Skeletal muscle tissue (tissue), 4 donors: ENCODE data around the gene TUBA1B. TPM values are rescaled to one million over a fixed set of nuclear protein-coding genes. Genes with fewer than 3 reads are reported as not detected.
A peak's percentile ranks its signal among the peaks of the same experiment; 100 is the strongest.

ENCODE experiments used
- H3K27ac ChIP-seq: one replicate; pipeline ENCODE4 v1.7.0; 2013; ENCODE audit warnings: mild to moderate bottlenecking, low read depth, low read length, inconsistent platforms
- H3K27me3 ChIP-seq, 3 donors: one replicate each; pipeline ENCODE4 v1.7.0; 2013; ENCODE audit warnings: low read length in 3 of 3; ENCODE audit not compliant: control insufficient read depth in 3 of 3, insufficient read depth in 3 of 3
- H3K36me3 ChIP-seq, 3 donors: one replicate each; pipeline ENCODE4 v1.7.0; 2013; ENCODE audit warnings: low read length in 3 of 3; ENCODE audit not compliant: control insufficient read depth in 3 of 3, insufficient read depth in 3 of 3
- H3K4me1 ChIP-seq, 3 donors: one replicate each; pipeline ENCODE4 v1.7.0; 2013; ENCODE audit warnings: low read length in 3 of 3, mild to moderate bottlenecking in 3 of 3; ENCODE audit not compliant: control insufficient read depth in 3 of 3, insufficient read depth in 3 of 3
- H3K4me3 ChIP-seq, 3 donors: one replicate each; pipeline ENCODE4 v1.7.0; 2013; ENCODE audit warnings: low read length in 3 of 3
- H3K9ac ChIP-seq, 3 donors: one replicate each; pipeline ENCODE4 v1.7.0; 2013; ENCODE audit warnings: low read length in 3 of 3, mild to moderate bottlenecking in 3 of 3, moderate library complexity in 2 of 3, low read depth in 1 of 3
- H3K9me3 ChIP-seq, 3 donors: one replicate each; pipeline ENCODE4 v1.7.0; 2013; ENCODE audit warnings: low read length in 3 of 3; ENCODE audit not compliant: control insufficient read depth in 3 of 3
- total RNA-seq: library from RNA; depleted of rRNA; stranded (reverse); fragments of >200 nt; gene quantifications from one replicate; pipeline ENCODE4 v1.2.3, GENCODE V29; 2014
- donor health status: Osteomylitis.

The TUBA1B gene
- total RNA-seq, 1 donor from 2014 or later: 674 TPM

DNA sequence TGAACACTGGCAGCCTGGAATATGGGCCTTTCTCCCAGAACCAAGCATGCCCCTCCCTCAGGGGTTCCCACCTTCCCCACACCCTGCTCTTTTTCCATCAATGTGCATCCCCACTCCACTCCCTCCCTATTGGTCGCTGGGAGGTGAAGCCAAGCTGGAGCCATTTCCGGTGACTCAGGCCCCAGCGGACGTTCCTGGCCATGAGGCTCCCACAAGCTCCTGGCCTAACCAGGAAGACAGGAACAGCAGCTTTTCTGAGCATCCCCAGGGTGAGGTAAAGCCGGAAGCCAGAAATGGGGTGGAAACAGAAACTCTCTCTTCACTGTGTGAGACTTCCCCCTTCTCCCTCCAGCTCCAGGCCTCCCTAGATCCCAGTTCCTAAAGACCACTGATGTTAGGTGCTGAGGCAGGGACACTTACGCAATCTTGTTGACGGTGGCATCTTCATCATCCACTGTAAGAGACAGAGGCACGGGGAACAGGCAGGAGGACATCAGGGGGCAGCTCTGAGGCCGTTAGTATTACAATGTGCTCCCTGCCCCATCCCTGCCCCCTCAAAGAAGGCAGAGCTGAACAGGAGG is 25.6 kb downstream of the TUBA1B start:
- H3K27ac ChIP-seq: peak overlapping the region; percentile 36
- H3K27me3 ChIP-seq: no peaks in the 10 kb centered on the region
- H3K36me3 ChIP-seq: peaks cover 58 to 62% (median 59%) of the 10 kb centered on the region in 3 donors
- H3K9ac ChIP-seq: peak overlapping the region in 1 of 3 donors; percentile 33
- H3K9me3 ChIP-seq: no peaks in the 10 kb centered on the region
- H3K4me3 ChIP-seq: no peak overlapping the region
- H3K4me1 ChIP-seq: peaks cover 41 to 54% (median 52%) of the 10 kb centered on the region in 3 donors

DNA sequence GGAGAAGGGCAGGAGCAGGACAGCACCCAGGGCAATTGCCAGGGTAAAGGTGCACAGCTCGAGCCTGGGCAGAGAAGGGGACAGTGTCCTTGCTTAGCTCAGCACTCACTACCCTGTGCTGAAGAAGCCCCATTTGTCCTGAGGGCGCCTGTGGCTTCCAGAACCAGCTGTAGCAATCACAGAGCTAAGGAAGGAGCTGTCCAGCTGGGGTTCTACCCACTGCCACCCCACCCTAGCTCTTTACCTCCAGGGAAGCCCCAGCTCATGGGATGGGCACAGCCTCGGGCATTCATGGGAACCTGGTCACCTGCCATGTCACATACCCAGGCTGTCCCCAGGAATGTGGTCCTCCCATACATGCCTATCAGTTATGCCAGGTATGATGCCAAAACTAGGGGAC is 26.4 kb downstream of the TUBA1B start:
- no peak overlapping the region for H3K4me3 ChIP-seq
- H3K9me3 ChIP-seq: no peaks in the 10 kb centered on the region
- H3K4me1 ChIP-seq: peaks cover 41 to 54% (median 52%) of the 10 kb centered on the region in 3 donors
- H3K27me3 ChIP-seq: no peaks in the 10 kb centered on the region
- no peak overlapping the region for H3K27ac ChIP-seq
- H3K36me3 ChIP-seq: peaks cover 66 to 69% (median 67%) of the 10 kb centered on the region in 3 donors
- no peak overlapping the region for H3K9ac ChIP-seq

DNA sequence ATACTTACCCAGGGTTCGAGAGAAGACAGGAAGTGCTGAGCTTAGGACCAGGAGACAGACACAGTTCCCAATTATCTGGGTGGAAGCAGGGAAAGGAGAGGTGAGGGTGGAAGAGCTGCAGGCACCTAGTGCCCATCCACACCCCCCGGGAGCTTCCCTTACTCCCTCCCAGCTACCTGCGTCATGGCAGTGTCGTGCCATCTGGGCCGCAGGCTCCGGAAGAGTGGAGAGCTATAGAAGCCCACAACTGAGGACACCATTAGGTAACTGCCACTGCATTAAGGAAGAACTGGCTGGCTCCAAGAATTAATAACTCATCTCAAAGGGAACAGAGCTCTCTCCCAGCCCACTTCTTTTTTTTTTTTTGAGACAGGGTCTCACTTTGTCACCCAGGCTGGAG is 30.8 kb downstream of the TUBA1B start:
- H3K9me3 ChIP-seq: no peaks in the 10 kb centered on the region
- H3K9ac ChIP-seq: no peak overlapping the region
- peaks cover 73 to 76% (median 74%) of the 10 kb centered on the region in 3 donors for H3K36me3 ChIP-seq
- H3K4me1 ChIP-seq: peaks cover 15 to 22% (median 17%) of the 10 kb centered on the region in 3 donors
- no peak overlapping the region for H3K4me3 ChIP-seq
- H3K27ac ChIP-seq: no peak overlapping the region
- no peaks in the 10 kb centered on the region for H3K27me3 ChIP-seq

DNA sequence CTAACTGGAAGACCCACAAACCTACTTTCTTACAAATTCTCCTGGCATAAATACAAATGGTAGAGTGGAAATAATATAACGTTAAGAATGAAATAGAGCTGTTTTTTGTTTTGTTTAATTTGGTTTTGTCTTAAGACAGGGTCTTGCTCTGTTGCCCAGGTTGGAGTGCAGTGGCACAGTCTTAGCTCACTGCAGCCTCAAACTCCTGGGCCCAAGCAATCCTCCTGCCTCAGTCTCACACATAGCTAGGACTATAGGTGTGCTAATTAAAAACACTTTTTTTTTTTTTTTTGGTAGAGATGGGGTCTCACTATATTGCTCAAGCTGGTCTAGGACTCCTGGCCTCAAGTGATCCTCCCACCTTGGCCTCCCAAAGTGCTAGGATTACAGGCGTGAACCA is 32.5 kb downstream of the TUBA1B start:
- no peak overlapping the region for H3K9ac ChIP-seq
- peaks cover 16% of the 10 kb centered on the region in 3 donors for H3K4me1 ChIP-seq
- no peak overlapping the region for H3K27ac ChIP-seq
- no peak overlapping the region for H3K4me3 ChIP-seq
- no peaks in the 10 kb centered on the region for H3K9me3 ChIP-seq
- peaks cover 57 to 61% (median 59%) of the 10 kb centered on the region in 3 donors for H3K36me3 ChIP-seq
- H3K27me3 ChIP-seq: peaks cover 10 to 13% (median 12%) of the 10 kb centered on the region in 3 donors

DNA sequence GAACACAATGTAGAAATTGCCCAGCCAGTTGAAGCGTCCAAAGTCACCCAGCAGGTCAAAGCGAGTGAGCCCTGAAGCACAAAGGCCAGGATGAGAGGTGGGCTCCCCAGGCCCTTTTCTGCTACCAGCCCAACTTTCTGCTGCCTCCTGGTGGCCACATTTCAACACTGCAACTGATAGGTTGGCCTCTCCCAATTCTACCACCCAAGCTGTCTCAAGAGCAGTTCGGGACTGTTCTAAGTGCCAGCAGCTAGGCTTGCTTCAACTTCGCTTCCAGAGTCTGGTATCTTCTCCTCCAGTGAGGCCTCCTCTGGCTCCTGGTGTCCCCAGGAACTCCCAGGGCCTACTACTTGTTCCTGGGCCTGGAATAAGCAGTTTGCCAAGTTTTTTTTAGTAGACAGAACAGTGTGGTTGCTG is 33.2 kb downstream of the TUBA1B start:
- Histone ChIP-seq H3K4me1 (peaks cover 19 to 21% (median 19%) of the 10 kb centered on the region in 3 donors), H3K27ac (no peak overlapping the region), H3K9ac (no peak overlapping the region), H3K27me3 (peaks cover 13 to 19% (median 19%) of the 10 kb centered on the region in 3 donors), H3K4me3 (no peak overlapping the region), H3K36me3 (peaks cover 51 to 55% (median 54%) of the 10 kb centered on the region in 3 donors), H3K9me3 (no peaks in the 10 kb centered on the region)

DNA sequence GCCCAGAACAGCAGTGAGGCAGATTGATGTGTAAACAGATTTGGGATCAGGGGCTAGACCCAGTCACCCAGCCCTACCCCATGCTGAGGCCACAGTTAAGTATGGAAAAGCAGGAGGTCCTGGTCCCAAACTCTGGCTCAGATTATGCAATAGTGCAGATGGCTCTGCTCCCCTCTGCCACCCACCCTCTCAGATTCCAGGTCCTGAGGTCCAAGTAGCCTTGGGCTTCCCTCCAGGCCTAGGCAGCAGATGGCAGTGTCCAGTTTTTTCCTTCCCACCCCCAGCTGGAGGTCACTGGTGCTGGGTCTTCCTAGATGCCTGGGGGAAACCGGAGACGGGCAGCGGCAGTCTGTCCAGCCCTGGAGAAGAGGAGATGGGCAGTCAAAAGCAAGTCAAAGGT is 33.8 kb downstream of the TUBA1B start:
- no peaks in the 10 kb centered on the region for H3K9me3 ChIP-seq
- H3K4me3 ChIP-seq: no peak overlapping the region
- H3K4me1 ChIP-seq: peaks cover 19 to 25% (median 23%) of the 10 kb centered on the region in 3 donors
- H3K27me3 ChIP-seq: peaks cover 17 to 25% (median 24%) of the 10 kb centered on the region in 3 donors
- H3K9ac ChIP-seq: no peak overlapping the region
- peaks cover 45 to 49% (median 47%) of the 10 kb centered on the region in 3 donors for H3K36me3 ChIP-seq
- no peak overlapping the region for H3K27ac ChIP-seq

DNA sequence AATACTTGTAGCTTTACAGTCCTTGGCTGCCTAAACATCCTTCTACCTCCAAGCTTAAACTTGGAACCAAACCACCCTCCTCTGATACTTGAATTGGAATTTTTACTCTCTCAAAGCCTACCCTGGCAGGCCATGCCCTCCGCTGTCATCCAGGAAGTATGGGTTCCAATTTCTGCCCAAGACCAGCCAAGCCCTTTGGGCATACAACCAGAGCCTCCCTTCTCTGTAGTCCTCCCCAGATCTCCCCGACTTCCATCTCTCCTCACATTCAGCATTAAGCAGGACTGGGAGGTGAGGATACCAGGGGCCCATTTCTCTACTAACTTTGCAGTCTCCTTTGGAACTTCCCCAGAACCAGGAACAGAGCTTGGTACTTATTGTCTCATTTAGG is 36.2 kb downstream of the TUBA1B start:
- no peak overlapping the region for H3K27ac ChIP-seq
- peaks cover 38 to 48% (median 43%) of the 10 kb centered on the region in 3 donors for H3K27me3 ChIP-seq
- peaks cover 21 to 25% (median 23%) of the 10 kb centered on the region in 3 donors for H3K36me3 ChIP-seq
- H3K4me1 ChIP-seq: peaks cover 28 to 44% (median 38%) of the 10 kb centered on the region in 3 donors
- no peaks in the 10 kb centered on the region for H3K9me3 ChIP-seq
- H3K9ac ChIP-seq: no peak overlapping the region
- H3K4me3 ChIP-seq: no peak overlapping the region

DNA sequence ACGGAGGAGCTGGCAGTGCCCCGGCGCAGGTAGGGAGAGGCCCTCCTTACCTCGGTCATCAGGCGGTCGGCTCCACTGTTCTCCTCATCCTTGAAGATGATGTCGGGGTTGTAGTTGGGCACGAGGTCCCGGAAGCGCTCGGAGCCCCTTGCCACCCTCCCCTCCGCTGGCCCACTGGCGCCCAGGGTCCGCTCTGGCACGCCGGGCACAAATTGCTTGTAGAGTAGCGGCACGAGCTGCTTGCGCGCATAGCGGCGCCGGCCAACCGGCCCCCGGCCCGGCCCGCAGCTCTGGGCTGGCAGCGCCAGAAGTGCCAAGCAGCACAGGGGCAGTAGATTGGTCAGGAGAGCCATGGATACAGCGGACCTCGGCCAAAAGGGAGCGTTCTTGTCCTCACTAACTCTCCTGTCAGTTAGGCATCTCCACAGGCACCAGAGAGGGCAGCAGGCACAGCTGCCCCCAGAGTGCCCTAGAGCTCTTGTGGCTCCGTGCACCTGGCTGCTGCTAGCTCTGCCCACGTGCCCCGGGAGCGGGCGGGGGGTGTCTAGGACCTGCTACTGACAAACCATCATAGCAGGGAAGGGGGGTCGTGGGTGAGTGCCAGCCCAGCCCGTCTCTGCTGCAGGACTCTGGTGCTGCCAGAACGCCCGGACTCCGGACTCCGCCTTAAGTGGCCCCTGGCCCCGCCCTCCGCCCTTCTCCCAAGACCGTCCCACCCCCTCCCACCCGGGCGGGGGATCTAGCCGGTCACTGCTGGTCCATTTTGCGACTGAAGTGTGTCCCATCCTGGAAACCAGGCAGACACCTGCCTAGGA is 36.8 kb downstream of the TUBA1B start, which contains the start of gene DHH:
Gene DHH, minus strand, starts transcription at position 642 of the 815 bp plus-strand sequence. Its CDS starts 289 bp downstream, at position 353.
- Histone ChIP-seq H3K27me3 (peaks cover 43 to 54% (median 48%) of the 10 kb centered on the region in 3 donors), H3K36me3 (peaks cover 17 to 20% (median 18%) of the 10 kb centered on the region in 3 donors), H3K9me3 (no peaks in the 10 kb centered on the region), H3K4me1 (peaks cover 34 to 50% (median 43%) of the 10 kb centered on the region in 3 donors), H3K27ac (no peak within 1 kb of the TSS), H3K9ac (no peak within 1 kb of the TSS), H3K4me3 (peak within 1 kb of the TSS; percentile 26 to 38 (median 35))

DNA sequence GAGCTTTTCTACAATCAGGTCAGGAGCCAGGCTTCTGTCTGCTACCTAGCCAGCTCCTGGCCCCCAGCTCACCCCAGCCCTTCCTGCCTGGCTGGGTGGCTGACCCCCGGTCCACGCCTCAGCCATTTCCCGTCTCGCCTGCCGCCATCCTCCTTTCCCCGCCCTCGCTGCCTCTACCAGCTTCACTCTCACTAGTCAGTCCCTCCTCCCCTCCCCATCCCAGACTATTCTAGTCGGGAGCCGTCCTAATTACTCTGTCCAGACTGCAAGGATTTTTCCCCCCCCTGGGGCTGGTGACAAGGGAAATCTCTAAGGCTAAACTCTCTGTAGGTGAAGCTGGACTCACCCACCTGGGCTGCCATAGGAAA is 37.4 kb downstream of the TUBA1B start:
- peak overlapping the region; percentile 26 to 38 (median 35) for H3K4me3 ChIP-seq
- H3K27ac ChIP-seq: no peak overlapping the region
- H3K4me1 ChIP-seq: peaks cover 36 to 55% (median 43%) of the 10 kb centered on the region in 3 donors

More for the DNA sequence above, 37.4 kb downstream of the TUBA1B start:
- peaks cover 46 to 60% (median 54%) of the 10 kb centered on the region in 3 donors for H3K27me3 ChIP-seq
- peaks cover 16 to 17% (median 17%) of the 10 kb centered on the region in 3 donors for H3K36me3 ChIP-seq
- H3K9me3 ChIP-seq: no peaks in the 10 kb centered on the region
- H3K9ac ChIP-seq: no peak overlapping the region
